Gastrocnemius medialis (tissue), 4 donors: Measurements from ENCODE around the gene BEAN1.

Source experiments
- CTCF ChIP-seq, 5 experiments: fragments of 450-650 bp in 3 of 5; fragments of 200-600 bp in 2 of 5; sonication (generic) in 2 of 5; IDR thresholded peaks in 4 of 5; conservative IDR thresholded peaks in 1 of 5; 1 replicate in 4 of 5; 2 replicates in 1 of 5; pipeline ENCODE4 v1.5.1; 2016 to 2019; ENCODE audit warnings: antibody characterized with exemption in 5 of 5, mild to moderate bottlenecking in 3 of 5, moderate library complexity in 3 of 5
- POLR2A ChIP-seq, 2 donors: fragments of 450-650 bp; IDR thresholded peaks; one replicate each; pipeline ENCODE4 v1.6.1; 2017; ENCODE audit warnings: antibody characterized with exemption in 2 of 2, mild to moderate bottlenecking in 2 of 2, moderate library complexity in 2 of 2

DNA sequence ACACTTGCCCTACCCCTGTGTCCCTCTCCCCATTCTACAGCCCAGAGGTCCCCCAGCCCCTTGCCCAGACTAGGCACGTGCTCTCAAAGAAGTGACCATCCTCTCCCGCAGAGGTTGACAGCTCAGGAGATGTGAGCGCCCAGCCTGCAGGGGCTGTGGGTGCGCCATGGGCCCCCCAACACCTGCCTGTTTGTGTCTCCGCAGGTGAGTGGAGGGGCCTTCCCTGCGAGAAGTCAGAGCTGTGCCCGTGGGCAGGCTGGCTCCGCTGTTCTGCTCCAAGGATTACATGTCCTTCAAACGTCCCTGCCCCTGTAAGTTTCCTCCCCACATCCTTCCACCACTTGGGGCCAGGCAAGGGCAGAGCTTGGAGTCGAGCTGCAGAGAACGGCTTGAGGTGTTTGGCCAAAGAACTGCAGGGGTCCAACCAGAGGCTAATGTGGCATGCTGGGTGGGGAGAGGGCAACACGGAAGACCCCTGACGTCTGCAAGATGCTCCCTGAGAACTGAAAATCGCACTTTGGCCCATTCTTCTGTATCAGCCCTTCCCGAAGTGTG is 10.4 kb downstream of the BEAN1 start:
- TF ChIP-seq CTCF (IDR thresholded peaks at IDR 0.05 in 4 of 5, conservative IDR thresholded peaks at IDR 0.05 in 1 of 5): no peak
- TF ChIP-seq POLR2A (IDR thresholded peaks at IDR 0.05): no peak
